GM20000 (cell line): ENCODE results near the gene SYDE1.

Source experiments
- DNase-seq: peaks from one replicate; pipeline ENCODE4 v3.0.0; 2012; ENCODE audit warnings: low spot score
- CTCF ChIP-seq: IDR thresholded peaks from 2 replicates; pipeline ENCODE4 v1.5.1; 2012; ENCODE audit warnings: mild to moderate bottlenecking, control low read depth; ENCODE audit errors: extremely low read depth, missing control alignments

SYDE1 gene

GRCh38 chr19:15101479-15102082 is 5.6 kb upstream of the SYDE1 start:
- TF ChIP-seq CTCF, result peak; percentile 35
- DNase-seq, result peak; percentile 60

GRCh38 chr19:15104003-15104402 is 3.2 kb upstream of the SYDE1 start:
- no peak for DNase-seq
- TF ChIP-seq CTCF, result no peak

- no peak for DNase-seq
- TF ChIP-seq CTCF, result no peak
These were observed 2.8 kb upstream of the SYDE1 start for GRCh38 chr19:15104411-15104810.

GRCh38 chr19:15105044-15105443 is 2.2 kb upstream of the SYDE1 start:
- DNase-seq, result no peak

GRCh38 chr19:15108145-15108844 is 1.1 kb downstream of the SYDE1 start:
- DNase-seq, result no peak
- no peak for TF ChIP-seq CTCF

More at GRCh38 chr19:15105044-15105443, 2.2 kb upstream of the SYDE1 start:
- no peak for TF ChIP-seq CTCF

GRCh38 chr19:15108845-15109767 is 1.9 kb downstream of the SYDE1 start:
- no peak for DNase-seq
- no peak for TF ChIP-seq CTCF
